Measurements from ENCODE around the gene ATRNL1.

- TF ChIP-seq CTCF (IDR thresholded peaks at IDR 0.05) (no peak), POLR2A (IDR thresholded peaks at IDR 0.05) (no peak)
Measured at GRCh38 chr10:115953281-115953680, 860.1 kb downstream of the ATRNL1 start.
